Stimulated activated CD8-positive, alpha-beta memory T cell treated with anti-CD3 and anti-CD28 coated beads, Interleukin-15, amount 100 ng/mL, for 1 hour (primary cell): ENCODE data around the gene SIK3.

ENCODE experiments used
- DNase-seq: peaks from one replicate; pipeline ENCODE4 v3.0.0-alpha.2; 2020; ENCODE audit warnings: low read depth

SIK3 gene

GRCh38 chr11:116929414-116930090 lies 168.7 kb downstream of the SIK3 start:
- DNase-seq = no peak

DNA sequence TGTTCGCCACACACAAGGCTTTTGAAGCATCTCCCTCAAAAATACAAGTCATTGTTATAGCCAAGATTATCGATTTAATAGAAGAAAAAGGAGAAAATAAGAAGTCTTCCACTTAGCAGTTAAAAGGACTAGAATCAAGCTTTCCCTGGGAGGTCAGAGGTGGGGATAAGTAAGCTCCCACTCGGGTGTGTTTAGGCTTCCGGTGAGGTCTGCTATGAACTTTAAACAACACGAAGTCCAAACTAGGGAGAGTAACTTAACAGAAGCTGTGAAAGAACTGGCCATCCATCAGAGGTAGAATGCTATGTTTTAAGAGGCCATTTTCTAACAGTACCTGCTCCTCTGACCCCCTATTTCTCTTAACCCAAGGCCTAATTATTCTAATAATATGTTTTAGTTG lies 169.4 kb downstream of the SIK3 start:
- no peak for DNase-seq

DNA sequence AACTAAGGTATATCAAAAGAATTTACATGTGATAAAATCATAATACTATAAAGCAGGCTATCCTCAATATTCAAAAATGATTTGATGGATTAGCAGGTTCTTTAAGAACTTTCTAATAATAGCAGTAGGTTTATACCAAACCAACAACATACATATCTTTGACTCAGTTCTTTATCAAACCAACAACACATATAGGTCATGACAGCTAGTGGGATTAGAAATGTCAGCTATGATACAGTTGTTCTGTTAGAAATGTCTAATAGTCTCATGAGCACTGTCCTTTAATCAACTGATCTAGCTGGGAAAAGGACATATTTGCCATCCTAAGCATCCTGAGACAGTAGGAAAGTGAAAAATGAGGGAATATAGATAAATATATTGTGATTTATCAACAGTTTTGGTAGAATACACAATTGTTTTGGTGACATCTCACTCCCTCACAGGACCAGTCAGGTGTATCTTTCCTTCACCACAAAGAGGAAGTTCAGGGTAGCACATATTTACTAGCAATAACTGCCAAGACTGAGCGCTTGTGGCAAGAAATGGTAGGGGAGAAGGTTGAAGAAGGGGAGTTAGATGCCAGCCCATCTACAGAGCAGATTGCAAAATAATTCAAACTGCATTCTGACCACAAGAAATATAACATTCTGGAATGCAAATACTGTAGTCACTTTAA lies 170.0 kb downstream of the SIK3 start:
- no peak for DNase-seq

DNA sequence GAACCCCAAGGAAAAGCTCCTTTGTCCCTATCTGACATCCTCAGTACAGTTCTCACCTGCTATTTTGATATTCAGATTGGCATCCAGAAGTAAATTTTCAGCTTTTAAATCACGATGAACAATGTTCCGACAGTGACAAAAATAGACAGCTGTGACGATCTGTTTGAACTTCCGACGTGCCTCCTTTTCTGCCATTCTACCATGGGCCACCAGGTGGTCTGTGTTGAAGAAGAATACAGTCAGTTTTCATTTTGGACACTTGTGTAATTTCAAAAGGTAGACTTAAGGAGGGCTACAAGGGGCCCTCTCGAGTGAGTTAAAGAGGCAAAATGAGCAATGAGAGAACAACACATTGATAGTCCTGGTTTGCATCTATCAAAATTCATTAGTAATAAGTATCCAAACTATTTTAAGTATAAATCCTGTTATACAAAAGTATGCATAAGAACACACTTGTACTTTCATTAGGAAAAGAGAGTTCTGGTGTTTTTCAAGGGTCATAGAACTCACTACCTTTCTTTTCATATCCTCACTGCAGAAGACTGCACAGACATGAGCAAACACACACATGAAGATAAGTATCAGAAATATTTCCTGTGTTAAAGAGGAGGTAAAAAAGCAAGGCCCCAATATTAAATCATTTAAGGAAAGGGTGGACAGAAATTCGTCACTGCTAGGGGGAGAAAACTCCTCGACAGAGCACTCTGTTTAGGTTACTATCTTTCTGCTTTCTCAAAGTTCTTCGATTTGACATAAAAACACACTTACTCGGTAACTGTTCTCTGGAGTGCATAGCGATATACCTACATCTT lies 170.9 kb downstream of the SIK3 start:
- DNase-seq = peak; percentile 12

DNA sequence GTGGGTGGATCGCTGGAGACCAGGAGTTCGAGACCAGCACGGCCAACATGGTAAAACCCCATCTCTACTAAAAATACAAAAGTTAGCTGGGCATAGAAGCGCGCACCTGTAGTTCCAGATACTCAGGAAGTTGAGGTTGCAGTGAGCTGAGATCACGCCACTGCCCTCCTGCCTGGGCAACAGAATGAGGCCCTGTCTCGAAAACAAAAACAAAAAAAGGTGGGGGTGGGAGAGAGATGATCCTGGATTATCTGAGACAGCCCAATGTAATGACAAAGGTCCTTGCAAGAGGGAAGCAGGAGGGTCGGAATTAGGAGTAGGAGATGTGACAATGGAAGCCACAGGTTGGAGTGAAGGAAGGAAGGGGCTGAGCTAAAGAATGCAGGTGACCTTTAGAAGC lies 173.2 kb downstream of the SIK3 start:
- DNase-seq = no peak

DNA sequence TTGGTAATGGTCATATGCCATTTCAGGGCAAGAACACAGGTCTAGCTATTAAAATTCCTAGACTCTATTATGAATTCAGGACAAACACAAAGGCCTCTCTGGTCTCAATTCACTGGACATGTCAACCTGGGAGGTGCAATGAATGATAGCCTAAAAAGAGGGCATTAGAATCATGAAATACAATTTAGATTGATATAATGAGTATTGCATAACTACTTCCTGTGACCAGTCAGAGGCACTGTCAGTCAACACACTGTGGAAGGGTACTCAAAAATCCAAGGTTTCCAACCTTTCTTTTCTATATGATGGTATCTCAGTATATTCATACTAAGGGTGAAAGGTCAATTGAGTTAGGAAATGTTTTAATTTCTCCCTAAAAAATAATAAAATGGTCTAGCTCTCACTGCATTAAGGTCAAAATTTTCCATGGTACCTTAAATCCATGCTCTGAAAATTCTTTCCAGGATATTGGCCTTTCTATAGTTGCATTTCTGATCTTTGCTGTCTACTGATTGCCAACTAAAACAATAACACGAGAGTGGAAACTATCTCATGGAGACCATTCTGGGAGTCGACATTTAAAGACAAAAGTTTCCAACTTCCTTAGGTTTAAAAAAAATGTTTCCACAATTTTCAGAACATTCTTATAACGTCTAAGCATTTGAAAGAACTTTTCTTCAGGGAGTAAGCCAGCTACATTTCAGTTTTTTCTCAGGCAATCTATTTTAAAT lies 179.1 kb downstream of the SIK3 start:
- no peak for DNase-seq

DNA sequence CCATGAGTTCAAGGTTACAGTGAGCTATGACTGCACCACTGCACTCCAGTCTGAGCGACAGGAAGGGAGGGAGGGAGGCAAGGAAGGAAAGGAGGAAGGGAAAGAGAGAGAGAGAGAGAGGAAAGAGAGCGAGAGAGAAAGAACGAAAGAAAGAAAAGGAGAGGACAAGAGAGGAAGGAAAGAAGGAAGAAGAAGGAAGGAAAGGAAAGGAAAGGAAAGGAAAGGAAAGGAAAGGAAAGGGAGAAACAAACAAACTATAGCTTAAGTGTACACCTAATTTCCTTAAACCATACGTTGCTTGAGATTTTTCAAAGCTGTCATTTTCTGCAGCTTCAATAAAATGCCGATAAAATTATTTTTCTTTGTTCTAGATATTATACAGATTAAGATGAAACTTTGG lies 180.6 kb downstream of the SIK3 start:
- no peak for DNase-seq

GRCh38 chr11:116916886-116917285 lies 181.3 kb downstream of the SIK3 start:
- no peak for DNase-seq

- DNase-seq = no peak
Observed at GRCh38 chr11:116916052-116916451, 182.2 kb downstream of the SIK3 start.

- DNase-seq = no peak
Observed at GRCh38 chr11:116913000-116913399, 185.2 kb downstream of the SIK3 start.

- DNase-seq = no peak
Observed at GRCh38 chr11:116911976-116912734, 186.1 kb downstream of the SIK3 start.

- no peak for DNase-seq
Observed at GRCh38 chr11:116910847-116911246, 187.4 kb downstream of the SIK3 start.

GRCh38 chr11:116910378-116910777 lies 187.8 kb downstream of the SIK3 start:
- no peak for DNase-seq

DNA sequence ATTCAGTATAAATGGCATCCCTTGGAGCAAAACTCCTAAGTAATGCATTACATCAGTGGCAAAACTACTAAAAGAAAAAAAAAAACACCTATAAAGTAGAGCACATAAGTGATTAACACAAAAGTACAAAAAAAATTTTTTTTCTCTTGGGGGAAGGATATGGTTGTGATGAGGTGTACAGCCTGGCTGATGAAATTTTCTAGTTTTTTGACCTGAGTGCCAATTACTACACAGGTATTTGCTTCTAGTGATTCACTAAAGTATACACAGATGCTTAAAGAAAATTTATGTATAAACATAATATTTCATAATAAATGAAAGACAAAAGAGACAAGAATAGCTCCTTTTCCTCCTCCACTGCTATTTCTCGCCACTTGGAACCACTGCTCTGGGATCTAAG lies 189.0 kb downstream of the SIK3 start:
- no peak for DNase-seq

DNA sequence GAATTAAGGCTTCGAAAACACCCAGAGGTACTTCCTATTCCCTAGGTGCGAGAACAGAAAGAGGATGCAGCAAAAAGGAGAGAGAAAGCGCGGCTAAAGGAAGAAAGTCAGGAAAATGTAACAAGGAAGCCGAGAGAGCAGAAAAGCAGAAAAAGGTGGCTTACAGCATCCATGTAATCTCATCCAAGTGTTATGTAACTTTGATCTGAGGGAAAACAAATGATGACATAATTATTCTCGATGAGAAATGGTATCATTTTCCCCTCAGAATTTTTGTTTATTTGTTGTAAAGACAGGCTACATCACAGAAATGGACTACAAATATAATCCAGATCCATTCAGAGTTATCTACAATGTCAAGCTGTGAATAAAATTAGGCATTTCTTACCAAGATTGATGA lies 191.7 kb downstream of the SIK3 start:
- DNase-seq = no peak

GRCh38 chr11:116903090-116903489 lies 195.1 kb downstream of the SIK3 start:
- no peak for DNase-seq

DNA sequence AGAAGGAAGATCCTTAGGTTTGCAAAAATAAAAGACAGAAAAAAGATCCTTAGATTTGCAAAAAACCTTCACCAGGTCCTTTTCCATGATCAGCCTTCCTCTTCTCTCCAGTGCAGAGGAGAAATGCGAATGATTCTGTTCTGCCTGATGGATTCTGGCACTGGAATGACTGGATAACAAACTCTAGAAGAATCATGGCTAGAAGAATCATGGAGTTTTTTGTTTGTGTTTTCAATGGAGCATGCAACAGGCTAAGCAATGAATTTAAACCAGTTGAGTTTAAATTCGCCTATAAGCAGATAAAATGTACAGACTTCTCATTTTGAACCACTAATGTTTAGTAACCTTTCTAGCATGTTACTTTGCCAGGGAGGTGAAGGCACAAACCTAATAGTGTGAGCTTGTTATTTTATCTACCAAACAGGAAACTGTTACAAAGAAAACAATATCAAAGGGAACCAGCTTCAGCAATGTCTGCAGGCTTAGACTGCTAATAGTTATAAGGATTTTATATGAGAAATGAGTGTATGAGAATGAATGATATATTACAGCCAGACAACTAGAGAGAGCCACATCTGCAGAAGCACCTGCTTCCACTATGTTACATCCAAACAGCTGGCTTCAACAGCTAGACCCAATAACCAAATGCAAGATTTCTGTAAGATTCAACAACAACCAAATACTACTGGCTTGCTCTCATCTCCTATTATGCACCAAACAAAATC lies 196.1 kb downstream of the SIK3 start:
- no peak for DNase-seq

DNA sequence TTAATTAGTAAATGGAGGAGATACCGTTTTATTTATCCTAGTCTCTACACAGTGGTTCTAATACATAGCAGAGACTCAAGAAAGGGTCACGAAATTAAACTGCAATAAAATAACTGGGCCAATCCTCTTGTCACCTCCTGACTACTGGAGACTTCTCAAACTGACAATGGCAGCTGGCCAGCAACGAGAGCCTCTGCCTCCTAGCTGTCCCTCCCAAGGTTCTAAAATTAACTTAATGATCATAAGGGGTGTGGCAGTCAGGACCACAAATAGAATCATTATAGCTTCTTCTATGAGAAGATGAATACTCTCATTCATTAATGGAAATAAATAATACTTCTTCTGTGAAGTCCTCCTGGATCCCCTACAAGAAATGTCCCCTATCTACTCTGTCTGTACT lies 197.0 kb downstream of the SIK3 start:
- DNase-seq = no peak

GRCh38 chr11:116896211-116896610 lies 202.0 kb downstream of the SIK3 start:
- no peak for DNase-seq

GRCh38 chr11:116895048-116895757 lies 203.0 kb downstream of the SIK3 start:
- no peak for DNase-seq
